HG03095 (cell line): Measurements from ENCODE around the gene STARD5.
A peak's percentile ranks its signal among the peaks of the same experiment; 100 is the strongest.

Experiments
- ATAC-seq: cut with Tn5 transposase; IDR thresholded peaks from one replicate; pipeline ENCODE4 v1.9.1; 2021; ENCODE audit warnings: moderate library complexity; ENCODE audit not compliant: unreplicated experiment

STARD5 gene

GRCh38 chr15:81294516-81294880 lies 29.4 kb downstream of the STARD5 start:
- ATAC-seq, result no peak

- ATAC-seq, result peak; percentile 59
These were observed 30.0 kb downstream of the STARD5 start for GRCh38 chr15:81293728-81294515.

GRCh38 chr15:81292523-81293001 lies 31.4 kb downstream of the STARD5 start:
- peak; percentile 33 for ATAC-seq

- no peak for ATAC-seq
These were observed 31.9 kb downstream of the STARD5 start for GRCh38 chr15:81291916-81292522.

GRCh38 chr15:81289910-81290309 lies 34.0 kb downstream of the STARD5 start:
- no peak for ATAC-seq

- no peak for ATAC-seq
These were observed 35.3 kb downstream of the STARD5 start for GRCh38 chr15:81288616-81289015.

- ATAC-seq, result no peak
These were observed 35.9 kb downstream of the STARD5 start for GRCh38 chr15:81288040-81288439.

- no peak for ATAC-seq
These were observed 37.3 kb downstream of the STARD5 start for GRCh38 chr15:81286621-81287121.

- no peak for ATAC-seq
These were observed 38.5 kb downstream of the STARD5 start for GRCh38 chr15:81285461-81285860.

- peak; percentile 46 for ATAC-seq
These were observed 39.5 kb downstream of the STARD5 start for GRCh38 chr15:81284256-81285031.

- ATAC-seq, result no peak
These were observed 41.0 kb downstream of the STARD5 start for GRCh38 chr15:81282911-81283310.

GRCh38 chr15:81282606-81282895 lies 41.4 kb downstream of the STARD5 start:
- no peak for ATAC-seq

GRCh38 chr15:81281766-81282605 lies 42.0 kb downstream of the STARD5 start:
- no peak for ATAC-seq

- no peak for ATAC-seq
These were observed 42.5 kb downstream of the STARD5 start for GRCh38 chr15:81281456-81281735.

- no peak for ATAC-seq
These were observed 43.1 kb downstream of the STARD5 start for GRCh38 chr15:81280696-81281455.

- no peak for ATAC-seq
These were observed 44.1 kb downstream of the STARD5 start for GRCh38 chr15:81279621-81280485.

- ATAC-seq, result no peak
These were observed 45.5 kb downstream of the STARD5 start for GRCh38 chr15:81278306-81279029.

- no peak for ATAC-seq
These were observed 46.1 kb downstream of the STARD5 start for GRCh38 chr15:81277851-81278250.

- no peak for ATAC-seq
These were observed 47.0 kb downstream of the STARD5 start for GRCh38 chr15:81276967-81277366.
